ENCODE results near the gene GDI2.

GRCh38 chr10:5766189-5766588, 47.0 kb downstream of the GDI2 start:
- TF ChIP-seq REST (IDR thresholded peaks at IDR 0.05; ENCODE audit: insufficient read depth in 1 of 2, low read depth in 2 of 2, low read length in 2 of 2) (no peak), POLR2AphosphoS5 (IDR thresholded peaks at IDR 0.05; ENCODE audit: low read depth, low read length) (no peak), SIN3A (IDR thresholded peaks at IDR 0.05; ENCODE audit: borderline replicate concordance, insufficient read depth, low read length) (no peak)
